Adrenal gland (tissue), 5 donors: ENCODE results near the gene RNF167.

Experiments
- CTCF ChIP-seq, 6 experiments: fragments of 450-650 bp in 4 of 6; fragments of 200-600 bp in 2 of 6; sonication (generic) in 1 of 6; IDR thresholded peaks; 1 replicate in 5 of 6; 2 replicates in 1 of 6; pipeline versions ENCODE4 v1.5.1 to v1.8.0; 2016 to 2021; ENCODE audit warnings: antibody characterized with exemption in 6 of 6, mild to moderate bottlenecking in 2 of 6, moderate library complexity in 1 of 6
- POLR2A ChIP-seq, 2 donors: fragments of 450-650 bp; IDR thresholded peaks; one replicate each; pipeline ENCODE4 v1.6.1; 2017; ENCODE audit warnings: antibody characterized with exemption in 2 of 2, mild to moderate bottlenecking in 2 of 2, moderate library complexity in 1 of 2
- donor health status: DM: no; HTN: no; CAD: no.

DNA sequence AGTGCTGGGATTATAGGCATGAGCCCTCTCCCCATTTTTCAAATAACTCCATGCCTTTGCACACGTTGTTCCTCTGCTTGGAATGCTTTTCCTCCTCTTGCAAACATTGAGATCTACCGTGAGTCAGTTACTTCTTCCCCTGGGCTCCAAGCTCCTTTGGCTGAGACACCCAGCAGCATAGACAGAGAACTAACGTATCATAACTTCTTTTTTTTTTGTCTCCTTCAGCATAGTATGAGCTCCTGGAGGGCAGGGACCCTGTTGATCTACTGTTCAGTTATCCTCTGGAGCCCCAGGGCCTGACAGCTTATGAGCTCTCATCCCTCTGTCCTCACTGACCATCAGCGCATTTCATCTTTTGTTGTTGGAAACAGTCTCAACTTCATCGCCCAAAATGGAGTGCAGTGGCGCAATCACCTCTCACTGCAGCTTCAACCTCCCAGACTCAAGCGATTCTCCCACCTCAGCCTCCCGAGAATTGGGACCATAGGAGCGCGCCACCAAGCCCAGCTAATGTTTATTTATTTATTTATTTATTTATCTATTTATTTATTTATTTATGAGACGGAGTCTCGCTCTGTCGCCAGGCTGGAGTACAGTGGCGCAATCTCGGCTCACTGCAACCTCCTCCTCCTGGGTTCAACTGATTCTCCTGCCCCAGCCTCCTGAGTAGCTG is 25.4 kb downstream of the RNF167 start:
- TF ChIP-seq CTCF (IDR thresholded peaks at IDR 0.05) (no peak), POLR2A (IDR thresholded peaks at IDR 0.05) (no peak)
